Activated naive CD4-positive, alpha-beta T cell treated with Interleukin-2 at 50 U/mL for 16 hours (primary cell): ENCODE results near the gene TUT7.
"Not testable (repeated sequence)": the region's sequence is repeated elsewhere in the genome, so short reads cannot be mapped to it uniquely, and the experiment has no call there.

Source experiments
- DNase-seq: peaks from one replicate; pipeline ENCODE4 v3.0.0-alpha.2; 2020

Gene TUT7

GRCh38 chr9:86354011-86354817, at the start of gene TUT7:
TSS of gene TUT7 (minus strand) at chr9:86354410. CDS start at chr9:86353199, 1,211 bp downstream.
- peak; percentile 95 for DNase-seq

GRCh38 chr9:86402591-86402990, 48.4 kb upstream of the TUT7 start:
- no peak for DNase-seq

- no peak for DNase-seq
These were observed 42.2 kb upstream of the TUT7 start for GRCh38 chr9:86396412-86396811.

- not testable (repeated sequence) for DNase-seq
These were observed 36.0 kb upstream of the TUT7 start for GRCh38 chr9:86390184-86390583.

- DNase-seq: no peak
These were observed 35.4 kb upstream of the TUT7 start for GRCh38 chr9:86389628-86390027.

- DNase-seq: no peak
These were observed 33.2 kb upstream of the TUT7 start for GRCh38 chr9:86387376-86387775.

- DNase-seq: not testable (repeated sequence)
These were observed 28.8 kb upstream of the TUT7 start for GRCh38 chr9:86383000-86383399.

GRCh38 chr9:86376016-86376415, 21.8 kb upstream of the TUT7 start:
- DNase-seq: no peak

- DNase-seq: no peak
These were observed 15.6 kb upstream of the TUT7 start for GRCh38 chr9:86369810-86370209.

GRCh38 chr9:86368871-86369521, 14.8 kb upstream of the TUT7 start:
- no peak for DNase-seq

GRCh38 chr9:86361176-86361575, 7.0 kb upstream of the TUT7 start:
- no peak for DNase-seq

GRCh38 chr9:86359151-86359879, 5.1 kb upstream of the TUT7 start:
- DNase-seq: no peak

GRCh38 chr9:86356871-86357866, 3.0 kb upstream of the TUT7 start:
- no peak for DNase-seq

GRCh38 chr9:86355814-86356213, 1.6 kb upstream of the TUT7 start:
- no peak for DNase-seq

- DNase-seq: no peak
These were observed 654 bp upstream of the TUT7 start for GRCh38 chr9:86354818-86355309.

- peak; percentile 29 for DNase-seq
These were observed 577 bp downstream of the TUT7 start for GRCh38 chr9:86353655-86354010.

GRCh38 chr9:86352440-86353077, 1.7 kb downstream of the TUT7 start:
- no peak for DNase-seq

- no peak for DNase-seq
These were observed 2.3 kb downstream of the TUT7 start for GRCh38 chr9:86351880-86352279.

GRCh38 chr9:86350006-86350760, 4.0 kb downstream of the TUT7 start:
- no peak for DNase-seq

- DNase-seq: no peak
These were observed 4.9 kb downstream of the TUT7 start for GRCh38 chr9:86349271-86349670.

- DNase-seq: no peak
These were observed 6.2 kb downstream of the TUT7 start for GRCh38 chr9:86347991-86348390.
